Stimulated activated naive CD8-positive, alpha-beta T cell treated with anti-CD3 and anti-CD28 coated beads, Interleukin-15, Interleukin-2, amounts not matched to agents 100 ng/mL and 50 ng/mL, for 24 hours (primary cell): ENCODE measurements around the gene RAB3C.

Experiments used
- H3K27ac Mint-ChIP-seq: one replicate; pipeline ENCODE4 v1.8.0; 2021; ENCODE audit warnings: mild to moderate bottlenecking, mixed read lengths
- H3K27me3 Mint-ChIP-seq: one replicate; pipeline ENCODE4 v1.8.0; 2021; ENCODE audit warnings: mixed read lengths
- H3K36me3 Mint-ChIP-seq: one replicate; pipeline ENCODE4 v1.8.0; 2021; ENCODE audit warnings: low read depth, mixed read lengths
- H3K4me1 Mint-ChIP-seq: one replicate; pipeline ENCODE4 v1.8.0; 2021; ENCODE audit warnings: low read depth, mixed read lengths
- H3K4me3 Mint-ChIP-seq: one replicate; pipeline ENCODE4 v1.8.0; 2021; ENCODE audit warnings: mild to moderate bottlenecking, mixed read lengths
- H3K9me3 Mint-ChIP-seq: one replicate; pipeline ENCODE4 v1.8.0; 2021; ENCODE audit warnings: mixed read lengths

The RAB3C gene

DNA sequence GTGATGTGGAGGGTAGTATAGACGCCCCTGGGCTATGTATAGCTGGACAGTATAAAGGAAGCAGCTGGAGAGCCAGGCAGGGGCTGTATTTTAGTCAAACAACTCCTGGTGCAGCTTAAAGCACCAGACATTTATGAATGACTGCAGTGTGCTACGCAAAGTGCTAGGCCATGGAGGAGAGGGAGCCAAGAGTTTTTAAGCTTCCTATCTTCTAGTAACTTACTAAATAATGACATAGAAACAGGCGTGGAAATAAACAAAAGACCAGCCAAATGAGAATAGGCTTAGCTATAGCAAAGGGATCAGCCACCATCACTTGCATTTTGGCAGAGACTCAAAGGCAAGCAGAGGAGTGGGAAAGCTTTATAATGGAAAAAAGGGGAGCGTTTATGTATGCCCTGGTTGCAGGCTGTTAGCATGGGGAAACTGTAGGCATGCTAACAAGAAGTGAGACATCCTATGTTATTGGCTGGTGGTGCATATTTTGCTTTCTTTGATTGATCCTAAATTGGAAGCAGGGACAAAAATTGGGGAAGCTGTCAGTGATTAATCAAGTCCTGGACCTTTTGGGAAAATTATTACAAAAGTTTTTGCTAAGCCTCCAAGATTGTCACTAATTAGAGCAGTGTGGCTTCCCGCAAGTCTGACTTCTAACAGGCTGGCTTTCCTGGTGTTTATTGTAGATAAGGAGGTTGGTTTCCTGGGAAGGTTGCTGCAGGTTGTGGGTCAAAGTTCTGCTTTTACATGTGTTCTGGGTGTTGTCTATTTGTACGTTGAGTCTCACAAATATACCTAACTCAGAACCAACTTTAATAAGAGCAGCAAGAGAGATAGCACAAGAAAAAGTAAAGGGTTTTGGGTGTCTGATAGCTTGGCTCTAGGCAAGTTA is 46.6 kb downstream of the RAB3C start:
- Mint-ChIP-seq H3K4me3 (no peak overlapping the region), H3K9me3 (no peaks in the 10 kb centered on the region), H3K27me3 (no peaks in the 10 kb centered on the region), H3K4me1 (no peaks in the 10 kb centered on the region), H3K27ac (no peak overlapping the region), H3K36me3 (no peaks in the 10 kb centered on the region)

DNA sequence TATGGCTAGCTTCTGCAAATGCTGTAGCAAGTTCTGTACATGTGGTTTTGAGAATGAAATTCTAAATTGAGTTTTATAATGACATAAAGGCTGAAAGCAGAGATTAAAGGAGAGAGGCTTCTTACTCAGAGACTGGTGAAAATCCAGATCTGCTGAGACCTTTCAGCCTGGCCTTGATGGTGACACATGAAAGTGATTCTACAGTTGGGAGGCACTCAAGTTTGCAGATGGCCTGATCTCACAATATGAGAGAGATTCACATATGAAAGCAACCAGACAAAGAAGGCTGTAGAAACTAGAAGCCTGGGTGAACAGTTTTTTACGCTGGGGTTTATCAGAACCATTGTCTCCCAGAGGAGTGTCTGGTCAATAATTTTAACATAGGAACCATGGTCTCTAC is 49.0 kb downstream of the RAB3C start:
- Mint-ChIP-seq H3K9me3 (no peaks in the 10 kb centered on the region), H3K27ac (no peak overlapping the region), H3K4me1 (no peaks in the 10 kb centered on the region), H3K36me3 (no peaks in the 10 kb centered on the region), H3K4me3 (no peak overlapping the region), H3K27me3 (peaks cover 2% of the 10 kb centered on the region)

DNA sequence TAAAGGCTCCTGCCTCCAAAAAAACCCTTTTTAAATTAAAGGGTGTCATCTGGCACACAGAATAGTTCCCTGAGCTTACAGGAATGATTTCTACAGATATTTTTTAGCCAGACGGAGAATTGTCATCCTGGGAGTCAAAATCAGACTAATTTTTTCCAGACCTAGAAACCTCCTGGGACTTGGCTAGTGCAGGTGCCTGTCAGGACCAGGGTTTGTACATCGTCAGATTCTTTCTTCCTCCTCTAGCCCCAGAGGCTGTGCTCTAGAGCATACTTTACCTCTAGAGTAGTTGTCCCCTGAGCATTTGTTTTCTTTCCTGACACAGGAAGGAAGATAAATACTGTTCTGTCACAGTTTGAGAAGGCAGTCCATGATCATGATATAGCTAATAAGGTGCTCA is 52.5 kb downstream of the RAB3C start:
- Mint-ChIP-seq H3K27me3 (peaks cover 2% of the 10 kb centered on the region), H3K27ac (no peak overlapping the region), H3K36me3 (no peaks in the 10 kb centered on the region), H3K4me1 (no peaks in the 10 kb centered on the region), H3K4me3 (no peak overlapping the region), H3K9me3 (no peaks in the 10 kb centered on the region)

DNA sequence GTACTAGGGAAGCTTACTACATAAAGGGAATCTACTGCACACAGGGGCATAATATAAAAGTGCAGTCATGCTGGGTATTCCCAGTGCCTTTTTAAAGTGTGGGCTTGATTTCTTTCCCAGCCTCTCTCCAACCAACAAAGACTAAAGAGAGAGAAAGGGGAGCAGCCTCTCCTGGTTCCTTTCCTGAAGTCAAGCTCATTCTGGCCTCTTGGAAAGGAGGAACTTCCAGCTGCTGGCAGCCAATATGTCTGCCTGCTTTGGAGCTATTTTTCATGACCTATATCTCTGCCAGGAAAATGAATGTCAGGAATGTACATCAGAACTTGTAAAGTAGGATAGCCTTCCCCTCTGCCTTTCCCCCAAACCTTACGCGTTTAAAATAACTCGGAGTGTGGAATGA is 57.1 kb downstream of the RAB3C start:
- Mint-ChIP-seq H3K9me3 (no peaks in the 10 kb centered on the region), H3K36me3 (no peaks in the 10 kb centered on the region), H3K27me3 (peaks cover 2% of the 10 kb centered on the region), H3K27ac (no peak overlapping the region), H3K4me3 (no peak overlapping the region), H3K4me1 (no peaks in the 10 kb centered on the region)

DNA sequence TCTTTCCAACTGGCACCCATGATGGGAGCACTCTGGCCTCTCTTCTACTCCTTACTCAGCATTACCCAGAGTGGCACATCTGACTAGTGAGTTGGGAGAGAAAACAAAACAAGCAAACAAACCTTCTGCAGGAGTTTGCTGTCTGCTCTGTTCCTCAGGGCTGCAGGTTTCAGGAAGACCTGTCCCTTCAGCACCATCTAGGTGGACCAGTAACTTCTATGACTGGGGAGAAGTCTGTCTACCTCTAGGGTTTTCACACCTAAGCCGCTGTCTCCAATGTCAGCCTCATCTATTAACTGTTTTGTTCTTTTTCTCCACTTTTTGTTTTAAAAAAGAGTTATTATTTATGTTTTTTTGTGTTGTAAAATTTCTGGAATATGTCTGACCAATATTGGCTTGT is 58.7 kb downstream of the RAB3C start:
- Mint-ChIP-seq H3K36me3 (no peaks in the 10 kb centered on the region), H3K27me3 (no peaks in the 10 kb centered on the region), H3K27ac (no peak overlapping the region), H3K4me1 (no peaks in the 10 kb centered on the region), H3K4me3 (no peak overlapping the region), H3K9me3 (no peaks in the 10 kb centered on the region)

DNA sequence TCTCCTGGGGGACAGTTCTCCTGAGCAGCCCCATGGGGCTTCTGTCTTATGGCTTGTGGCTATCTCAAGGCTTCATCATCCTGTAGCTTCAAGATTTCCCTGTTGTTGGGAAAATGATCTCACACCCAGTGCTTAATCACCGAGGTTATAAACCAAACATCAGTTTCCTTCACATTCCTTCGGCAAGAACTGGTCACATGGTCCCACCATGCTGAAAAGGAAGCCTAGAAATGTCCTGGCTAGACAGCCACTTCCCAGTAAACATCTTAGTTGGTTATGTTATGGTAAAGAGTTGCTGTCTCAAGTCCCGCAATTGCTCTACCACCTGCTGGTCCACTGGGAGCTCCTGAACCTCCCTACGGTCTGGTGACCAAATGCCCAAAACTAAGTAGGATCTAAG is 66.0 kb downstream of the RAB3C start:
- H3K36me3 Mint-ChIP-seq, result no peaks in the 10 kb centered on the region

DNA sequence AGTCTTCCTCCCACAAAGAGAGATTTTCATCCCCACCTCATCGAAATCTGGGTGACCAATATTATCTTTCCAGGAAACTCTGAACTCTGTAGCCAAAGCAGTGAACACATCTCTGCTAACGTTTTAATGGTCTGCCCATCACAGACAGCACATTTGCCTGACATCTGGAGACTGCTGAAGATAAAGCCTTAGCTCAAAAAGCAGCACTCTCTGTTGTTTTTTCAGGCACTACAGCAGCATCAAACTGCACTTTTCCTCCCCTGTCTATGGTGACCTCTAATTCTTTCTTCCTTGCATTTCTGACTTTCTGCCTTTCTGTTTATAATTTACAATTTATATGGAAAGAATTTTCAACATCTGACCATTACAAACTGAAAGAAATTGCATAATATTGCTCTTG is 66.8 kb downstream of the RAB3C start:
- H3K36me3 Mint-ChIP-seq, result no peaks in the 10 kb centered on the region
- H3K4me1 Mint-ChIP-seq, result no peaks in the 10 kb centered on the region
- peaks cover 3% of the 10 kb centered on the region for H3K27me3 Mint-ChIP-seq
- no peaks in the 10 kb centered on the region for H3K9me3 Mint-ChIP-seq
- no peak overlapping the region for H3K4me3 Mint-ChIP-seq
- H3K27ac Mint-ChIP-seq, result no peak overlapping the region

More for the DNA sequence above, 66.0 kb downstream of the RAB3C start:
- Mint-ChIP-seq H3K27ac (no peak overlapping the region), H3K4me3 (no peak overlapping the region), H3K27me3 (peaks cover 3% of the 10 kb centered on the region), H3K4me1 (no peaks in the 10 kb centered on the region), H3K9me3 (no peaks in the 10 kb centered on the region)

DNA sequence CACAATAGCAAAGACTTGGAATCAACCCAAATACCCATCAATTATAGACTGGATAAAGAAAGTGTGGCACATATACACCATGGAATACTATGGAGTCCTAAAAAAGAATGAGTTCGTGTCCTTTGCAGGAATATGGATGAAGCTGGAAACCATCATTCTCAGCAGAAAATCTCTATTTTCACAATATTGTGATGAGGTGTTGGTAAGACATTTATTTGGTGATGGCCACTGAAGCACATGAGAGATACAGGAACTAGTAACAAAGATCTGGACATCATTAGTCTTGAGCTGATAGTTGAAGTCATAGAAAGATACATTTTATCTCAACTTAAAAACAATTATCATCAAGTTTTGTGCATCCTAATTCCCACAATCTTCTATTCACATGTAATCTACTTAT is 70.6 kb downstream of the RAB3C start:
- no peaks in the 10 kb centered on the region for H3K36me3 Mint-ChIP-seq
- H3K9me3 Mint-ChIP-seq, result no peaks in the 10 kb centered on the region
- no peak overlapping the region for H3K4me3 Mint-ChIP-seq
- H3K4me1 Mint-ChIP-seq, result no peaks in the 10 kb centered on the region
- H3K27ac Mint-ChIP-seq, result no peak overlapping the region
- H3K27me3 Mint-ChIP-seq, result peaks cover 3% of the 10 kb centered on the region

DNA sequence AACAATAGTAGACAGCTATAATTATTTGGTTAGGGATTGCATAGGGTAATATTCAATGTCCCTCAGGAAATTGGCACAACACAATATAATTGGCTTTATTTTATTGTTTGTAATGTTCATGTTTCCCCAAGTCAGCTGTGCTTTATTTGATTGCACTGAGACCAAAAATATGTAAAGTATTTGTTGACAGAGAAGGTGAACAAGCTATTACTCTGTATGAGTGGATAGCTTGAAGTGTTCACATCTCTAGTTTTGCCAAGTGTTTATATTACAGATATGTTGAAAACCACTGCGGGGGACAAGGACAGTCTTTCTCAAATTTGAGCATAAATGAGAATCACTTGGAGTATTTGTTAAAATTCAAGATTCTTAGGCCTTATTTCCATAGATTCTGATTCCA is 83.3 kb downstream of the RAB3C start:
- Mint-ChIP-seq H3K27ac (no peak overlapping the region), H3K4me1 (no peaks in the 10 kb centered on the region), H3K27me3 (no peaks in the 10 kb centered on the region), H3K36me3 (no peaks in the 10 kb centered on the region), H3K9me3 (no peaks in the 10 kb centered on the region), H3K4me3 (no peak overlapping the region)

DNA sequence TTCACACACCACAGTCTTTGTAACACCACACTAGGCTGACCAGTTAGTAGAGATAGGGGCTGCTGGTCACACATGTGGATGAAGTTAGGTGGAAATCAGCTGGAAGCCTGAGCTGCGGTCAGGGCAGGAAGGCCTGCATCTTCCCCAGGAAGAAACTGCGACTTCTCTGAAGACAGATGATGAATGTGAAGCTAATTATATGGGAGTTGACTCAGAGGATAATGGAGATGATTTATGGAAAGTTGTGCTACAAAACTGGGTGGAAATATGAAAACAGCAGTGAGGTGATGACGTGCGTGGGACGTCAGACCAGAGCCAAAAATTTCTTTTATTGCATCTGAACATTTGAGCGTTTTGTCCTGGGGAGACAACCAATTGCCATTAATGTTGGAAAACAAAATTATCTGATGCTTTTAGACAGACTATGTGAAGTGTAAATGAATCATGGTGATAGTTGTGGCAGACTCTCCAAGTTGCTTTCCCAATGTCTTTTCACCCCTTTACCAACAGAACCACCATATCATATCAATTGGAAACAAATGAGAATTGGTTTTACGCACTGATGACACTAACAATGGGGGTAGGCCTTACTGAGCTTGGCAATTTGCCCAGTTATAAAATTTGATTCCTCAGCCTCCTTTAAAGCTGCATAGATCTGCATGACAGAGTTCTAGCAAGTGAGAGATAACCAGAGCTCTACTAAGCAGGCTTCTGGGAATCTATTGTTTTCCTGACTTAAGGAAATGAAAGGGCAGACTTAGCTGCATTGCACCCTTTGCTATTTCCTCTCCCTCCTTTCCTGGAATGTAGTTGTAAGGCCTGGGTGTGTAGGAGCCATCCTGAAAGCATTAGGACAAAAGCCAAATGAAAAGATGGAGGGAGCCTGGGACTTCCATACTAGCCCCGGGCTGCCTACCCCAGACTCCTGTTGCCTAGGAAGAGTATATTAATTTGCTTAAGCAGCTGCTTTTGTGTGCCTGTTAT is 84.0 kb downstream of the RAB3C start:
- Mint-ChIP-seq H3K4me3 (no peak overlapping the region), H3K27ac (no peak overlapping the region), H3K4me1 (no peaks in the 10 kb centered on the region), H3K27me3 (no peaks in the 10 kb centered on the region), H3K36me3 (no peaks in the 10 kb centered on the region), H3K9me3 (no peaks in the 10 kb centered on the region)

DNA sequence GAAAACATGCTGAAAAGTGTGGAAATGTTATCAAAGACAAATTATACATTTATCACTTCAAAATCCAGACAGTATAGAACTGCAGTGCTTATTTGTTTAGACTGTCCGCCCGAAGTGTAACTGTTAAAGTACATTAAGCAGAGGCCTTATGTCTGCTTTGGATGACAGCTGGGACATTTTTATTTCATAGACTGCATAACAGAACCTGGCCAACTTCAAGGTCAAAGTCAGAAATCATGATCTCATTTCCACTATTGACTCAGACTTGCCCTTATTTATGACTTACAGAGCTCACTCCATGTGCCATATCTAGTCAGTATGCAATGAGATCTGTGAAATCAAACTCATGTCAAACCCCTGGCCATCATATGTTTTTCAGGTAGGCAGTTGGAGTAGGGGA is 87.7 kb downstream of the RAB3C start:
- no peak overlapping the region for H3K27ac Mint-ChIP-seq
- no peaks in the 10 kb centered on the region for H3K36me3 Mint-ChIP-seq
- H3K4me3 Mint-ChIP-seq, result no peak overlapping the region
- no peaks in the 10 kb centered on the region for H3K27me3 Mint-ChIP-seq
- no peaks in the 10 kb centered on the region for H3K9me3 Mint-ChIP-seq
- no peaks in the 10 kb centered on the region for H3K4me1 Mint-ChIP-seq

DNA sequence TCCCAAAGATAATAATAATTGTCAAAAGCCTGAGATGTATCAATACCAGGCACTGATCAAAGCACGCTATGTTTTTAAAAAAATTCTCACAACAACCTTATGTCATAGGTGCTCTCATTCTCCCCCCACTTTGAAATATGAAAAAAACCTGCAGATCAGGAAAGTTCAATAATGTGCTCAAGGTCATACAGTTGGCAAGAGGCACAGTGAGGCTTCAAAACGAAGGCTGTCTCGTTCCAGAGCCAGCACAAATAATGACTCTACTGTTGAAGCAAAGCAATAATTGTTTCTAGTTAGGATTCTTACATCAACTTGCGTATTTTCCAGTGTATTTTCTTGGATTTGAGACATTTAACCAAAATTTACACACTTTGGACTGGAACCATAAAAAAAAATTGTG is 88.3 kb downstream of the RAB3C start:
- H3K36me3 Mint-ChIP-seq, result no peaks in the 10 kb centered on the region

DNA sequence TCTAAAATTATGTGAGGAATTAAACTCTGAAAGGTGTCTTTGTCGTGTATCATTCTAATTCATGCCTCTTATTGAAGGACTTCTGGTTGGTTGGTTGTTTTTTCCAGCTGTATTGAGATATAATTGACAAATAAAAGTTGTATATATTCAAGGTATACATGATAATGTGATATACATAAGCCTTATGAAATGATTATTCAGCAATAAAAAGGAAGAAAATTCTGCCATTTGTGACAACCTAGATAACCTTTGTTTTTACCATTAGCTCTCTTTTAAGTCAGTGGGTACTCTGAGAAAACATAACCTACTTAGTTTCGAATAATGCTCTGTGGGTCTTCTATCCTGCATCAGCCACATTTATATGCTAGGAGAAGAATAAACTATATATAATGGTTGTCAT is 89.6 kb downstream of the RAB3C start:
- Mint-ChIP-seq H3K9me3 (no peaks in the 10 kb centered on the region), H3K4me1 (no peaks in the 10 kb centered on the region), H3K36me3 (no peaks in the 10 kb centered on the region), H3K27me3 (no peaks in the 10 kb centered on the region), H3K4me3 (no peak overlapping the region), H3K27ac (no peak overlapping the region)

More for the DNA sequence above, 88.3 kb downstream of the RAB3C start:
- H3K27me3 Mint-ChIP-seq, result no peaks in the 10 kb centered on the region
- H3K4me3 Mint-ChIP-seq, result no peak overlapping the region
- H3K9me3 Mint-ChIP-seq, result no peaks in the 10 kb centered on the region
- H3K4me1 Mint-ChIP-seq, result no peaks in the 10 kb centered on the region
- no peak overlapping the region for H3K27ac Mint-ChIP-seq

DNA sequence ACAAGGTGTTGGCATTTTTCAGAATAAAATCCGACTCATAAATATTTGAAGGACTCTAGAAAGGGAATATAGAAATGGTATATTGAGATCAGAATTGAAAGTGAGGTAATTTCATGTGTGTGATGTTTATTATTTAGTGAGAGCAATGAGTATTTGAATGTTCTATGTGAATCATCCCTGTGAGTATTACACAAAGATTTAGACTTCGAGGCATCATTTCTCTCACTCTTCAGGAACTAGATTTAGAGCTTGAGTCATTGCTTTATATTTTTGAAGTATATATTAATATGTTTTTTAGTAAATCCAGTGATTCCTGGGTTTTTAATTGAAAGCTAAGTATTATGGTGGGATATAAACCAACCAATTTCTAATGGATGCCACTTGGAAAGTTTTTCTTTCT is 91.2 kb downstream of the RAB3C start:
- Mint-ChIP-seq H3K4me3 (no peak overlapping the region), H3K27me3 (no peaks in the 10 kb centered on the region), H3K9me3 (no peaks in the 10 kb centered on the region), H3K36me3 (no peaks in the 10 kb centered on the region), H3K4me1 (no peaks in the 10 kb centered on the region), H3K27ac (no peak overlapping the region)

DNA sequence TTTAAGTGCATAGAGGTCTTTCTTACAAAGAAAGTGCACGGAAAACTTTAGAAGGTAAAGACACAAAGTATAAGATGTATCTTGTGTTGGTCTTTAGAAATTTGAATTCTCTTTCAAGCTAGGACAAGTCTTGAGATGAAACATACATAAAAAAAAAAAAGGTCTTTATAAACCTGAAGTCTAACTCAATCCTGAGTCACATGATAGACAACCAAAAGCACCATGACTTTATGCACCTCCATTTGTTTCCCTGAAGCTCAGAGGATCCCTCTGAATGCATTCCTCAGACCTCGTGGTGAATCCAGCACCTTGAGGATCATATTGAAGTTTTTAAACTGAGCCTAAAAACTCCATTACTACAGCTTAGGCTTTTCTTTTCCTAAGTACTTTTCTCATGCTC is 91.8 kb downstream of the RAB3C start:
- Mint-ChIP-seq H3K27me3 (no peaks in the 10 kb centered on the region), H3K4me1 (no peaks in the 10 kb centered on the region), H3K9me3 (no peaks in the 10 kb centered on the region), H3K27ac (no peak overlapping the region), H3K36me3 (no peaks in the 10 kb centered on the region), H3K4me3 (no peak overlapping the region)
